Keratinocyte (primary cell): ENCODE results near the gene CANX. TPM values are rescaled to one million over a fixed set of nuclear protein-coding genes. Genes with fewer than 3 reads are reported as not detected.

ENCODE experiments used
- DNase-seq: peaks from one replicate; pipeline ENCODE4 v3.0.0-alpha.2; 2011; ENCODE audit warnings: low read depth, missing footprints, low spot score
- FAIRE-seq: peaks from 2 replicates; lab custom pipeline; 2011; peaks lifted over from hg19 to GRCh38; lab: Jason Lieb, UNC
- H2AFZ ChIP-seq: 2 replicates; pipeline ENCODE4 v1.6.0; 2012; ENCODE audit warnings: low read length, control low read depth, inconsistent platforms; ENCODE audit not compliant: control insufficient read depth
- H3K27ac ChIP-seq: 2 replicates; pipeline ENCODE4 v1.5.1; 2011; ENCODE audit warnings: low read length; ENCODE audit not compliant: control insufficient read depth, insufficient read depth
- H3K27me3 ChIP-seq: 3 replicates; pipeline ENCODE4 v1.6.0; 2011; ENCODE audit warnings: low read length; ENCODE audit not compliant: control insufficient read depth, insufficient read depth; ENCODE audit errors: extremely low read depth
- H3K36me3 ChIP-seq, 2 experiments: 2 replicates in 1 of 2; 3 replicates in 1 of 2; pipeline ENCODE4 v1.5.1; 2011; ENCODE audit warnings: low read length in 2 of 2, mild to moderate bottlenecking in 1 of 2; ENCODE audit not compliant: control insufficient read depth in 2 of 2, insufficient read depth in 2 of 2; ENCODE audit errors: extremely low read depth in 1 of 2
- H3K4me1 ChIP-seq: 3 replicates; pipeline ENCODE4 v1.5.1; 2011; ENCODE audit warnings: low read length; ENCODE audit not compliant: control insufficient read depth, insufficient read depth; ENCODE audit errors: extremely low read depth
- H3K4me2 ChIP-seq: 3 replicates; pipeline ENCODE4 v1.6.0; 2011; ENCODE audit warnings: low read depth, low read length; ENCODE audit not compliant: control insufficient read depth, insufficient read depth; ENCODE audit errors: extremely low read depth
- H3K4me3 ChIP-seq, 3 experiments: fragments of 200-600 bp in 1 of 3; sonication (generic) in 1 of 3; 2 replicates in 2 of 3; 3 replicates in 1 of 3; pipeline ENCODE4 v1.5.1; 2011 to 2016; ENCODE audit warnings: low read length in 3 of 3, mild to moderate bottlenecking in 3 of 3, control low read depth in 2 of 3, inconsistent platforms in 1 of 3, low read depth in 1 of 3, mixed read lengths in 1 of 3, mixed run types in 1 of 3, moderate library complexity in 1 of 3; ENCODE audit not compliant: control insufficient read depth in 2 of 3, insufficient read depth in 2 of 3; ENCODE audit errors: extremely low read depth in 1 of 3
- H3K79me2 ChIP-seq: 2 replicates; pipeline ENCODE4 v1.6.0; 2012; ENCODE audit warnings: low read length; ENCODE audit not compliant: control insufficient read depth, insufficient read depth
- H3K9ac ChIP-seq: 3 replicates; pipeline ENCODE4 v1.6.0; 2011; ENCODE audit warnings: low read length; ENCODE audit not compliant: control insufficient read depth, insufficient read depth; ENCODE audit errors: extremely low read depth
- H3K9me1 ChIP-seq: 3 replicates; pipeline ENCODE4 v1.6.0; 2011; ENCODE audit warnings: low read length; ENCODE audit not compliant: control insufficient read depth, insufficient read depth; ENCODE audit errors: extremely low read depth
- H3K9me3 ChIP-seq: 2 replicates; pipeline ENCODE4 v1.5.1; 2012; ENCODE audit warnings: low read depth, low read length; ENCODE audit not compliant: control insufficient read depth
- H4K20me1 ChIP-seq: 3 replicates; pipeline ENCODE4 v1.6.0; 2011; ENCODE audit warnings: low read length; ENCODE audit not compliant: control insufficient read depth, insufficient read depth; ENCODE audit errors: extremely low read depth
- CTCF ChIP-seq, 3 experiments: IDR thresholded peaks in 1 of 3; conservative IDR thresholded peaks in 1 of 3; optimal IDR thresholded peaks in 1 of 3; 2 replicates in 2 of 3; 3 replicates in 1 of 3; pipeline versions ENCODE3 to v1.5.1; 2011; ENCODE audit warnings: low read length in 3 of 3, mild to moderate bottlenecking in 3 of 3, moderate library complexity in 2 of 3, control low read depth in 1 of 3, inconsistent platforms in 1 of 3; ENCODE audit not compliant: insufficient read depth in 2 of 3; ENCODE audit errors: extremely low read depth in 1 of 3
- EZH2 ChIP-seq: IDR thresholded peaks from one replicate; pipeline ENCODE4 v1.6.1; 2012; ENCODE audit warnings: inconsistent platforms, mild to moderate bottlenecking, low read length, moderate library complexity
- dilution Hi-C: fragments of 300-500 bp; cut with MboI; formaldehyde crosslinking; loops from one replicate; pipeline ENCODE4 v1.7.0; 2020; ENCODE audit warnings: low sequenced_read_pairs; ENCODE audit not compliant: extremely low pct_ligation_motif_present
- polyA plus RNA-seq, 5 experiments: library from polyadenylated mRNA; depleted of rRNA in 3 of 5; stranded (reverse) in 3 of 5; stranded (forward) in 1 of 5; unstranded in 1 of 5; fragments of >200 nt; gene quantifications; 1 replicate in 1 of 5; 2 replicates in 3 of 5; 3 replicates in 1 of 5; pipeline versions ENCODE4 v1.2.1 to v1.2.3, GENCODE V29; 2011 to 2012; ENCODE audit warnings: missing spikeins in 2 of 5, low read depth in 1 of 5, low replicate concordance in 1 of 5

CANX gene
- polyA plus RNA-seq, 1 donor (not counting 4 experiments of a cell fraction or from before 2014, with no cell fraction given) = 720 TPM

- FAIRE-seq (no peak), DNase-seq (no peak)
- Histone ChIP-seq H3K36me3 (peaks cover 11 to 21% of the 10 kb centered on the region in 2 experiments), H4K20me1 (peaks cover 21% of the 10 kb centered on the region), H3K79me2 (peaks cover 64% of the 10 kb centered on the region), H2AFZ (no peak overlapping the region), H3K9me3 (no peaks in the 10 kb centered on the region), H3K4me2 (peak overlapping the region; percentile 96), H3K9me1 (no peaks in the 10 kb centered on the region), H3K27me3 (no peaks in the 10 kb centered on the region), H3K9ac (peak overlapping the region; percentile 100), H3K4me1 (peaks cover 9% of the 10 kb centered on the region), H3K4me3 (peak overlapping the region; percentile 62 to 100 (median 99)), H3K27ac (peak overlapping the region; percentile 99)
- dilution Hi-C loops = no loop called here
- TF ChIP-seq CTCF (optimal IDR thresholded peaks at IDR 0.05 in 1 of 3, IDR thresholded peaks at IDR 0.05 in 1 of 3, conservative IDR thresholded peaks at IDR 0.05 in 1 of 3; ENCODE audit: extremely low read depth in 1 of 3, insufficient read depth in 2 of 3, low read length in 3 of 3) (no peak), EZH2 (no peak)
Measured at GRCh38 chr5:179700401-179700918, 1.7 kb downstream of the CANX start.

GRCh38 chr5:179716286-179716685 is 17.5 kb downstream of the CANX start:
- H3K36me3 ChIP-seq = peaks cover 27 to 39% of the 10 kb centered on the region in 2 experiments
- no peaks in the 10 kb centered on the region for H3K27me3 ChIP-seq
- FAIRE-seq (no peak), DNase-seq (no peak)
- H3K9me3 ChIP-seq = no peaks in the 10 kb centered on the region
- H3K4me3 ChIP-seq = no peak overlapping the region
- peaks cover 3% of the 10 kb centered on the region for H4K20me1 ChIP-seq
- no peak for TF ChIP-seq CTCF (optimal IDR thresholded peaks at IDR 0.05 in 1 of 3, IDR thresholded peaks at IDR 0.05 in 1 of 3, conservative IDR thresholded peaks at IDR 0.05 in 1 of 3; ENCODE audit: extremely low read depth in 1 of 3, insufficient read depth in 2 of 3, low read length in 3 of 3)
- no peak for TF ChIP-seq EZH2
- no peak overlapping the region for H3K4me2 ChIP-seq
- H3K9me1 ChIP-seq = no peaks in the 10 kb centered on the region
- H3K79me2 ChIP-seq = peaks cover 38% of the 10 kb centered on the region
- dilution Hi-C loops = no loop called here
- no peaks in the 10 kb centered on the region for H3K4me1 ChIP-seq
- H2AFZ ChIP-seq = no peak overlapping the region
- H3K27ac ChIP-seq = no peak overlapping the region
- no peak overlapping the region for H3K9ac ChIP-seq
